ENCODE measurements around the gene S100A11.

DNA sequence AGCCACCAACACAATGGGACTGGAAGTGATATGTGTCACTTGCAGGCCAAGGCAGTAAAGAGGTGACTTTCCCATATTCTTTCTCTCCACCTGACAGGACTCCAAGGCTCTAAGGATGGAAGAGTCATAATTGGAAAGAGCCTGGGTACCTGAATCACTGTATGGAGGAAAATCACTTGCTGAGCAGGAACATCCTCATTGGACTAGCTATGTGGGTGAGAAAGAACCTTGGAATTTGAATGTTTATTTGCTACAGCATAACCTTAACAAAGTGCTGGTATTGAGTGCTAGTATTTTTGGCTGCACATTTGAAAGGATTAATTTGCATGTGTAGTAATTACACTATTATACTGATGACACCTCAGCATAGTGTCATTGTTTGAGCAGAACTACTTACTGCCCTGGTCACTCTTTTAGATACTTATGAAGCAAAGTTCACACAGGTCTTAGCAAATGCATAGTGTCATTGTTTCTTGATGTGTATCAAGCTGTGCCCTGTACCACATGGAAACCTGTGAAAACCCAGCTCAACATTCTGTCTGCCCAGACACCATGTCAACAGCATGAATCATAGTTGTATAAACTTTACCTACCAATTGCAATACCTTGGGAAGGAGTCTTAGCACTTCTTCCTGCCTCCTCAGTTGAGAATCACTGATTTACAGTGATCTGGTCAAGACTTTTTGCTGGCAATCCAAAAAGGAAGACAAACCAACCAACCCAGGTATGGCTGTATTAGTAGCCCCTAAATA lies 38.0 kb downstream of the S100A11 start:
- TF ChIP-seq, protein P1, sequence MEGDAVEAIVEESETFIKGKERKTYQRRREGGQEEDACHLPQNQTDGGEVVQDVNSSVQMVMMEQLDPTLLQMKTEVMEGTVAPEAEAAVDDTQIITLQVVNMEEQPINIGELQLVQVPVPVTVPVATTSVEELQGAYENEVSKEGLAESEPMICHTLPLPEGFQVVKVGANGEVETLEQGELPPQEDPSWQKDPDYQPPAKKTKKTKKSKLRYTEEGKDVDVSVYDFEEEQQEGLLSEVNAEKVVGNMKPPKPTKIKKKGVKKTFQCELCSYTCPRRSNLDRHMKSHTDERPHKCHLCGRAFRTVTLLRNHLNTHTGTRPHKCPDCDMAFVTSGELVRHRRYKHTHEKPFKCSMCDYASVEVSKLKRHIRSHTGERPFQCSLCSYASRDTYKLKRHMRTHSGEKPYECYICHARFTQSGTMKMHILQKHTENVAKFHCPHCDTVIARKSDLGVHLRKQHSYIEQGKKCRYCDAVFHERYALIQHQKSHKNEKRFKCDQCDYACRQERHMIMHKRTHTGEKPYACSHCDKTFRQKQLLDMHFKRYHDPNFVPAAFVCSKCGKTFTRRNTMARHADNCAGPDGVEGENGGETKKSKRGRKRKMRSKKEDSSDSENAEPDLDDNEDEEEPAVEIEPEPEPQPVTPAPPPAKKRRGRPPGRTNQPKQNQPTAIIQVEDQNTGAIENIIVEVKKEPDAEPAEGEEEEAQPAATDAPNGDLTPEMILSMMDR (IDR thresholded peaks at IDR 0.05; ENCODE audit: borderline replicate concordance, extremely low read depth, low read length, poor library complexity, severe bottlenecking) = no peak
- no peak for TF ChIP-seq EZH2 (IDR thresholded peaks at IDR 0.05; ENCODE audit: borderline replicate concordance, low read depth, low read length, severe bottlenecking)
